WTC11 (cell line): ENCODE data around the gene FAM111A. TPM values are rescaled to one million over a fixed set of nuclear protein-coding genes. Genes with fewer than 3 reads are reported as not detected.

Experiments
- CREB1 ChIP-seq: sonication (generic); formaldehyde crosslinking; IDR thresholded peaks from 2 replicates; pipeline ENCODE4 v1.8.0; 2023; ENCODE audit warnings: mild to moderate bottlenecking, missing genetic modification reagents
- CTCF ChIP-seq: fragments of 200-600 bp; IDR thresholded peaks from 2 replicates; pipeline ENCODE4 v1.8.0; 2022; ENCODE audit warnings: antibody characterized with exemption
- ELF4 ChIP-seq: sonication (generic); formaldehyde crosslinking; IDR thresholded peaks from 2 replicates; pipeline ENCODE4 v1.8.1; 2022; ENCODE audit warnings: low read depth, mild to moderate bottlenecking, moderate library complexity, missing genetic modification reagents
- ETV6 ChIP-seq: sonication (generic); formaldehyde crosslinking; IDR thresholded peaks from 2 replicates; pipeline ENCODE4 v1.8.1; 2022; ENCODE audit warnings: mild to moderate bottlenecking, missing genetic modification reagents
- FOXJ3 ChIP-seq: sonication (generic); formaldehyde crosslinking; IDR thresholded peaks from 2 replicates; pipeline ENCODE4 v1.9.0; 2021; ENCODE audit warnings: missing genetic modification reagents, mild to moderate bottlenecking, borderline replicate concordance
- FOXK1 ChIP-seq: sonication (generic); formaldehyde crosslinking; IDR thresholded peaks from 2 replicates; pipeline ENCODE4 v1.8.0; 2022; ENCODE audit warnings: mild to moderate bottlenecking, moderate library complexity, missing genetic modification reagents
- KAT7 ChIP-seq: sonication (generic); formaldehyde crosslinking; IDR thresholded peaks from 2 replicates; pipeline ENCODE4 v1.8.1; 2023; ENCODE audit warnings: missing genetic modification reagents, mild to moderate bottlenecking, borderline replicate concordance
- NFE2L1 ChIP-seq: sonication (generic); formaldehyde crosslinking; IDR thresholded peaks from 2 replicates; pipeline ENCODE4 v1.8.1; 2023; ENCODE audit warnings: missing genetic modification reagents
- NR2C2 ChIP-seq: sonication (generic); formaldehyde crosslinking; IDR thresholded peaks from 2 replicates; pipeline ENCODE4 v1.8.0; 2022; ENCODE audit warnings: mild to moderate bottlenecking, missing genetic modification reagents
- NR3C1 ChIP-seq: sonication (generic); formaldehyde crosslinking; conservative IDR thresholded peaks from 2 replicates; pipeline ENCODE4 v1.8.1; 2023; ENCODE audit warnings: low read depth, mild to moderate bottlenecking, missing genetic modification reagents
- PRRX2 ChIP-seq: fragments of 250-450 bp; sonication (Bioruptor Pico); IDR thresholded peaks from 2 replicates; pipeline ENCODE4 v1.8.0; 2021; ENCODE audit warnings: mild to moderate bottlenecking
- RELA ChIP-seq: sonication (generic); formaldehyde crosslinking; IDR thresholded peaks from 2 replicates; pipeline ENCODE4 v1.8.1; 2022; ENCODE audit warnings: missing genetic modification reagents, mild to moderate bottlenecking, borderline replicate concordance
- SP1 ChIP-seq: sonication (generic); formaldehyde crosslinking; conservative IDR thresholded peaks from 2 replicates; pipeline ENCODE4 v1.8.1; 2022; ENCODE audit warnings: missing genetic modification reagents
- TP53 ChIP-seq: sonication (generic); formaldehyde crosslinking; IDR thresholded peaks from 2 replicates; pipeline ENCODE4 v1.8.1; 2023; ENCODE audit warnings: mild to moderate bottlenecking, missing genetic modification reagents
- ZBTB21 ChIP-seq: sonication (generic); formaldehyde crosslinking; IDR thresholded peaks from 2 replicates; pipeline ENCODE4 v1.8.1; 2023; ENCODE audit warnings: mild to moderate bottlenecking, missing genetic modification reagents, borderline replicate concordance
- ZNF138 ChIP-seq: sonication (generic); formaldehyde crosslinking; conservative IDR thresholded peaks from 2 replicates; pipeline ENCODE4 v1.8.1; 2022; ENCODE audit warnings: mild to moderate bottlenecking, moderate library complexity, missing genetic modification reagents
- ZNF416 ChIP-seq: fragments of 250-450 bp; sonication (Bioruptor Pico); IDR thresholded peaks from 2 replicates; pipeline ENCODE4 v1.9.0; 2021; ENCODE audit warnings: mild to moderate bottlenecking, inconsistent platforms
- ZNF423 ChIP-seq: fragments of 250-450 bp; sonication (Bioruptor Pico); IDR thresholded peaks from 2 replicates; pipeline ENCODE4 v2.1.2; 2022; ENCODE audit warnings: mild to moderate bottlenecking, moderate library complexity
- ZNF425 ChIP-seq: fragments of 250-450 bp; sonication (Bioruptor Pico); conservative IDR thresholded peaks from 2 replicates; pipeline ENCODE4 v1.9.0; 2021; ENCODE audit warnings: mild to moderate bottlenecking
- ZNF532 ChIP-seq: fragments of 250-450 bp; sonication (Bioruptor Pico); IDR thresholded peaks from 2 replicates; pipeline ENCODE4 v1.9.0; 2021; ENCODE audit warnings: mild to moderate bottlenecking, borderline replicate concordance
- ZNF671 ChIP-seq: fragments of 250-450 bp; sonication (Bioruptor Pico); IDR thresholded peaks from 2 replicates; pipeline ENCODE4 v1.8.0; 2021; ENCODE audit warnings: mild to moderate bottlenecking
- total RNA-seq: library from RNA; stranded (reverse); gene quantifications from 3 replicates; pipeline ENCODE4 v1.2.3, GENCODE V29; 2021
- TF ChIP-seq, protein P1 (sequence below): sonication (generic); formaldehyde crosslinking; IDR thresholded peaks from 2 replicates; pipeline ENCODE4 v1.8.1; 2022; ENCODE audit warnings: low read depth, missing genetic modification reagents, borderline replicate concordance
- TF ChIP-seq, protein P2 (sequence below): fragments of 250-450 bp; sonication (Bioruptor Pico); IDR thresholded peaks from 2 replicates; pipeline ENCODE4 v1.9.0; 2021; ENCODE audit warnings: moderate library complexity, mild to moderate bottlenecking, inconsistent platforms, borderline replicate concordance
- TF ChIP-seq, protein P3 (sequence below): sonication (generic); formaldehyde crosslinking; IDR thresholded peaks from 2 replicates; pipeline ENCODE4 v1.8.1; 2022; ENCODE audit warnings: low read depth, mild to moderate bottlenecking, moderate library complexity, missing genetic modification reagents, borderline replicate concordance
- TF ChIP-seq, protein P4 (sequence below): sonication (generic); formaldehyde crosslinking; IDR thresholded peaks from 2 replicates; pipeline ENCODE4 v1.8.0; 2022; ENCODE audit warnings: mild to moderate bottlenecking, missing genetic modification reagents
- TF ChIP-seq, protein P5 (sequence below): sonication (generic); formaldehyde crosslinking; IDR thresholded peaks from 2 replicates; pipeline ENCODE4 v1.8.1; 2022; ENCODE audit warnings: mild to moderate bottlenecking, moderate library complexity, missing genetic modification reagents

FAM111A gene
- total RNA-seq, 1 experiment from 2014 or later, result 18.8 TPM

DNA sequence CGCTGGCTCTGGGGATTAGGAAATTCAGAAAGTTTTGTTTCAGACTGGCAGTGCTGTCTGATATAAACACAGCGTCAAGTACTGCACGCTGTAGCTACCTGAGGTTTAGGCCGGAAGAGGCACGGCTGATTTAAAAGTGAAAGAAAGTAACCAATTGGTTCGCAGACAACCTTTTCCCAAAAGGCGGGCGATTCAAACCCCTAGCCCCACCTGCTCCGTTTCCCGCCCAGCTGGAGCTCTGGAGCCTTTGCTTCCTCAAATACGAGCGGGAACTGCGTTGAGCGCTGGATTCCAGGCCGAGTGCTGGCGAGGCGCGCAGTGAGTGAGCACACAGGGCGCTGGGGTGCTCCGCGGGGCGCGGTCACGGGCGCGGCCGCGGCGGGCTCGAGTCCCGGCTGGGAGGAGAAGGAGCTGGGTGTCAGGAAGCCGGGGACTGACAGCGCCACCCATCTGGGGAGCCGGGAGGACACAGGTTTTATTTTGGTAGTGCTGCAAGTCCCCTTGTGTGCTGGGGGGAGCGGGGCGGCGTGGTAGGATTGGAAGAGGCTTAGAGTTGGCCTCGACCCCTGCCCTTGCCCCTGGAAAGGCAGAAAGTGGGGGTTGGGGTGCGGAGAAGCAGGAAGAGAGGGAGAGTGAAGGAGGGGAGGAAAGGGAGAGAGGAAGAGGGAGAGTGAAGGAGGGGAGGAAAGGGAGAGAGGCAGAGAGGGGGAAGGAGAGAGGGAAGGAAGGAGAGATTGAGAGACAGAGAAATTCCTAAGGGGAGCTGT, 2.1 kb downstream of the FAM111A start (continued):
- TF ChIP-seq SP1 (CRISPR knock-in tag) (peak; percentile 70), ETV6 (CRISPR knock-in tag) (peak; percentile 96), CREB1 (CRISPR knock-in tag) (peak; percentile 97), FOXJ3 (CRISPR knock-in tag) (peak; percentile 93), ZNF138 (CRISPR knock-in tag) (peak; percentile 86; the same call in 1 of the 2 replicates), NR2C2 (peak; percentile 90), RELA (CRISPR knock-in tag) (peak; percentile 96), ZNF423 (CRISPR knock-in tag) (no peak), ZNF425 (no peak), ELF4 (CRISPR knock-in tag) (peak; percentile 97), ZBTB21 (CRISPR knock-in tag) (no peak), ZNF416 (CRISPR knock-in tag) (no peak), ZNF532 (CRISPR knock-in tag) (no peak), ZNF671 (CRISPR knock-in tag) (no peak), CTCF (no peak), PRRX2 (CRISPR knock-in tag) (no peak), NFE2L1 (peak; percentile 96), NR3C1 (CRISPR knock-in tag) (no peak), TP53 (CRISPR knock-in tag) (peak; percentile 97), KAT7 (CRISPR knock-in tag) (peak; percentile 96; the same call in 1 of the 2 replicates), FOXK1 (CRISPR knock-in tag) (no peak; the same call in 1 of the 2 replicates)
- TF ChIP-seq, protein P1, sequence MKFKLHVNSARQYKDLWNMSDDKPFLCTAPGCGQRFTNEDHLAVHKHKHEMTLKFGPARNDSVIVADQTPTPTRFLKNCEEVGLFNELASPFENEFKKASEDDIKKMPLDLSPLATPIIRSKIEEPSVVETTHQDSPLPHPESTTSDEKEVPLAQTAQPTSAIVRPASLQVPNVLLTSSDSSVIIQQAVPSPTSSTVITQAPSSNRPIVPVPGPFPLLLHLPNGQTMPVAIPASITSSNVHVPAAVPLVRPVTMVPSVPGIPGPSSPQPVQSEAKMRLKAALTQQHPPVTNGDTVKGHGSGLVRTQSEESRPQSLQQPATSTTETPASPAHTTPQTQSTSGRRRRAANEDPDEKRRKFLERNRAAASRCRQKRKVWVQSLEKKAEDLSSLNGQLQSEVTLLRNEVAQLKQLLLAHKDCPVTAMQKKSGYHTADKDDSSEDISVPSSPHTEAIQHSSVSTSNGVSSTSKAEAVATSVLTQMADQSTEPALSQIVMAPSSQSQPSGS, result peak; percentile 90
- TF ChIP-seq, protein P2, sequence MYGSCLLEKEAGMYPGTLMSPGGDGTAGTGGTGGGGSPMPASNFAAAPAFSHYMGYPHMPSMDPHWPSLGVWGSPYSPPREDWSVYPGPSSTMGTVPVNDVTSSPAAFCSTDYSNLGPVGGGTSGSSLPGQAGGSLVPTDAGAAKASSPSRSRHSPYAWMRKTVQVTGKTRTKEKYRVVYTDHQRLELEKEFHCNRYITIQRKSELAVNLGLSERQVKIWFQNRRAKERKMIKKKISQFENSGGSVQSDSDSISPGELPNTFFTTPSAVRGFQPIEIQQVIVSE (CRISPR knock-in tag), result no peak
- TF ChIP-seq, protein P3, sequence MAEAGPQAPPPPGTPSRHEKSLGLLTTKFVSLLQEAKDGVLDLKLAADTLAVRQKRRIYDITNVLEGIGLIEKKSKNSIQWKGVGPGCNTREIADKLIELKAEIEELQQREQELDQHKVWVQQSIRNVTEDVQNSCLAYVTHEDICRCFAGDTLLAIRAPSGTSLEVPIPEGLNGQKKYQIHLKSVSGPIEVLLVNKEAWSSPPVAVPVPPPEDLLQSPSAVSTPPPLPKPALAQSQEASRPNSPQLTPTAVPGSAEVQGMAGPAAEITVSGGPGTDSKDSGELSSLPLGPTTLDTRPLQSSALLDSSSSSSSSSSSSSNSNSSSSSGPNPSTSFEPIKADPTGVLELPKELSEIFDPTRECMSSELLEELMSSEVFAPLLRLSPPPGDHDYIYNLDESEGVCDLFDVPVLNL (CRISPR knock-in tag), result peak; percentile 99
- TF ChIP-seq, protein P4, sequence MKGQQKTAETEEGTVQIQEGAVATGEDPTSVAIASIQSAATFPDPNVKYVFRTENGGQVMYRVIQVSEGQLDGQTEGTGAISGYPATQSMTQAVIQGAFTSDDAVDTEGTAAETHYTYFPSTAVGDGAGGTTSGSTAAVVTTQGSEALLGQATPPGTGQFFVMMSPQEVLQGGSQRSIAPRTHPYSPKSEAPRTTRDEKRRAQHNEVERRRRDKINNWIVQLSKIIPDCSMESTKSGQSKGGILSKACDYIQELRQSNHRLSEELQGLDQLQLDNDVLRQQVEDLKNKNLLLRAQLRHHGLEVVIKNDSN (CRISPR knock-in tag), result peak; percentile 73
- TF ChIP-seq, protein P5, sequence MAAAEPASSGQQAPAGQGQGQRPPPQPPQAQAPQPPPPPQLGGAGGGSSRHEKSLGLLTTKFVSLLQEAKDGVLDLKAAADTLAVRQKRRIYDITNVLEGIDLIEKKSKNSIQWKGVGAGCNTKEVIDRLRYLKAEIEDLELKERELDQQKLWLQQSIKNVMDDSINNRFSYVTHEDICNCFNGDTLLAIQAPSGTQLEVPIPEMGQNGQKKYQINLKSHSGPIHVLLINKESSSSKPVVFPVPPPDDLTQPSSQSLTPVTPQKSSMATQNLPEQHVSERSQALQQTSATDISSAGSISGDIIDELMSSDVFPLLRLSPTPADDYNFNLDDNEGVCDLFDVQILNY (CRISPR knock-in tag), result peak; percentile 99
